HL-60 (cell line): ENCODE data around the gene ERC2.

ENCODE experiments used
- GABPA ChIP-seq: IDR thresholded peaks from 2 replicates; pipeline ENCODE4 v1.6.1; 2012; ENCODE audit warnings: low read depth
- POLR2AphosphoS5 ChIP-seq: IDR thresholded peaks from 2 replicates; pipeline ENCODE4 v1.6.1; 2012; ENCODE audit warnings: low read depth
- TF ChIP-seq, protein P1 (sequence below): IDR thresholded peaks from one replicate; pipeline ENCODE4 v1.5.1; 2011; ENCODE audit warnings: low read length, control low read depth, inconsistent platforms; ENCODE audit not compliant: insufficient read depth
- TF ChIP-seq, protein P2 (sequence below): IDR thresholded peaks from 2 replicates; pipeline ENCODE4 v1.6.1; 2012; ENCODE audit warnings: low read depth; ENCODE audit not compliant: insufficient replicate concordance

DNA sequence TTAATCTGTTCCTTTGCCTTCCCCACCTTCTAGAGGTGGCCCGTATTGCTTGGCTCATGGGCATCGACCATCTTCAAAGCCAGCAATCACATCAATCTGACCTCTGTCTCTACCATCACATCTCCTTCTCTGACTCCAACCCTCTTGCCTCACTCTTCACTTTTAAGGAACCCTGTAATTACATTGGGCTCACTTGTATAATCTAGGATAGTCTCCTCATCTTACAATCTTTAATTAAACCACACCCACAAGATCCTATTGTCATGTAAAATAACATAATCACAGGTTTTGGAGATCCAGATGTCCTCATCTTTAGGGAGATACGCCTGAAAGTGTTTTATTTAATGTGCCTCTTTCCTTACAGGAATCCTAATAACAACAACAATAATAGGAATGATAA, 234.5 kb downstream of the ERC2 start:
- TF ChIP-seq, protein P1, sequence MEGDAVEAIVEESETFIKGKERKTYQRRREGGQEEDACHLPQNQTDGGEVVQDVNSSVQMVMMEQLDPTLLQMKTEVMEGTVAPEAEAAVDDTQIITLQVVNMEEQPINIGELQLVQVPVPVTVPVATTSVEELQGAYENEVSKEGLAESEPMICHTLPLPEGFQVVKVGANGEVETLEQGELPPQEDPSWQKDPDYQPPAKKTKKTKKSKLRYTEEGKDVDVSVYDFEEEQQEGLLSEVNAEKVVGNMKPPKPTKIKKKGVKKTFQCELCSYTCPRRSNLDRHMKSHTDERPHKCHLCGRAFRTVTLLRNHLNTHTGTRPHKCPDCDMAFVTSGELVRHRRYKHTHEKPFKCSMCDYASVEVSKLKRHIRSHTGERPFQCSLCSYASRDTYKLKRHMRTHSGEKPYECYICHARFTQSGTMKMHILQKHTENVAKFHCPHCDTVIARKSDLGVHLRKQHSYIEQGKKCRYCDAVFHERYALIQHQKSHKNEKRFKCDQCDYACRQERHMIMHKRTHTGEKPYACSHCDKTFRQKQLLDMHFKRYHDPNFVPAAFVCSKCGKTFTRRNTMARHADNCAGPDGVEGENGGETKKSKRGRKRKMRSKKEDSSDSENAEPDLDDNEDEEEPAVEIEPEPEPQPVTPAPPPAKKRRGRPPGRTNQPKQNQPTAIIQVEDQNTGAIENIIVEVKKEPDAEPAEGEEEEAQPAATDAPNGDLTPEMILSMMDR: no peak
- TF ChIP-seq, protein P2, sequence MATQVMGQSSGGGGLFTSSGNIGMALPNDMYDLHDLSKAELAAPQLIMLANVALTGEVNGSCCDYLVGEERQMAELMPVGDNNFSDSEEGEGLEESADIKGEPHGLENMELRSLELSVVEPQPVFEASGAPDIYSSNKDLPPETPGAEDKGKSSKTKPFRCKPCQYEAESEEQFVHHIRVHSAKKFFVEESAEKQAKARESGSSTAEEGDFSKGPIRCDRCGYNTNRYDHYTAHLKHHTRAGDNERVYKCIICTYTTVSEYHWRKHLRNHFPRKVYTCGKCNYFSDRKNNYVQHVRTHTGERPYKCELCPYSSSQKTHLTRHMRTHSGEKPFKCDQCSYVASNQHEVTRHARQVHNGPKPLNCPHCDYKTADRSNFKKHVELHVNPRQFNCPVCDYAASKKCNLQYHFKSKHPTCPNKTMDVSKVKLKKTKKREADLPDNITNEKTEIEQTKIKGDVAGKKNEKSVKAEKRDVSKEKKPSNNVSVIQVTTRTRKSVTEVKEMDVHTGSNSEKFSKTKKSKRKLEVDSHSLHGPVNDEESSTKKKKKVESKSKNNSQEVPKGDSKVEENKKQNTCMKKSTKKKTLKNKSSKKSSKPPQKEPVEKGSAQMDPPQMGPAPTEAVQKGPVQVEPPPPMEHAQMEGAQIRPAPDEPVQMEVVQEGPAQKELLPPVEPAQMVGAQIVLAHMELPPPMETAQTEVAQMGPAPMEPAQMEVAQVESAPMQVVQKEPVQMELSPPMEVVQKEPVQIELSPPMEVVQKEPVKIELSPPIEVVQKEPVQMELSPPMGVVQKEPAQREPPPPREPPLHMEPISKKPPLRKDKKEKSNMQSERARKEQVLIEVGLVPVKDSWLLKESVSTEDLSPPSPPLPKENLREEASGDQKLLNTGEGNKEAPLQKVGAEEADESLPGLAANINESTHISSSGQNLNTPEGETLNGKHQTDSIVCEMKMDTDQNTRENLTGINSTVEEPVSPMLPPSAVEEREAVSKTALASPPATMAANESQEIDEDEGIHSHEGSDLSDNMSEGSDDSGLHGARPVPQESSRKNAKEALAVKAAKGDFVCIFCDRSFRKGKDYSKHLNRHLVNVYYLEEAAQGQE: no peak
- no peak for TF ChIP-seq POLR2AphosphoS5
- TF ChIP-seq GABPA: no peak
